GM23338 (cell line): Measurements from ENCODE around the gene ERC1. TPM values are rescaled to one million over a fixed set of nuclear protein-coding genes. Genes with fewer than 3 reads are reported as not detected.

Experiments used
- ATAC-seq: fragments of 200-7000 bp; cut with Tn5 transposase; 3 replicates; pipeline ENCODE4 v1.9.1; 2020
- DNase-seq: peaks from one replicate; pipeline ENCODE4 v3.0.0-alpha.2; 2015; ENCODE audit warnings: low spot score
- H2AFZ ChIP-seq: fragments of 200-600 bp; sonication (generic); 2 replicates; pipeline ENCODE4 v1.8.0; 2016; ENCODE audit warnings: antibody characterized with exemption, mild to moderate bottlenecking, moderate library complexity
- H3F3A ChIP-seq: fragments of 200-600 bp; sonication (generic); replicated peaks from 2 replicates; pipeline ENCODE4 v1.8.0; 2017; ENCODE audit warnings: antibody characterized with exemption, mixed run types, low read depth
- H3K27ac ChIP-seq: fragments of 200-600 bp; sonication (generic); 2 replicates; pipeline ENCODE4 v1.6.1; 2016; ENCODE audit warnings: low read depth
- H3K27me3 ChIP-seq: fragments of 200-600 bp; sonication (generic); 2 replicates; pipeline ENCODE4 v1.8.0; 2016; ENCODE audit warnings: mild to moderate bottlenecking, mixed run types, moderate library complexity; ENCODE audit not compliant: insufficient read depth
- H3K36me3 ChIP-seq: fragments of 200-600 bp; sonication (generic); 2 replicates; pipeline ENCODE4 v1.8.0; 2016; ENCODE audit warnings: mild to moderate bottlenecking; ENCODE audit not compliant: insufficient read depth
- H3K4me1 ChIP-seq: fragments of 200-600 bp; sonication (generic); 2 replicates; pipeline ENCODE4 v1.8.0; 2016; ENCODE audit warnings: mild to moderate bottlenecking, moderate library complexity; ENCODE audit not compliant: insufficient read depth
- H3K4me2 ChIP-seq: fragments of 200-600 bp; sonication (generic); 2 replicates; pipeline ENCODE4 v1.7.1; 2017; ENCODE audit warnings: mixed run types
- H3K4me3 ChIP-seq: fragments of 200-600 bp; sonication (generic); 2 replicates; pipeline ENCODE4 v1.6.1; 2016; ENCODE audit warnings: mixed run types
- H3K79me2 ChIP-seq: fragments of 200-600 bp; sonication (generic); replicated peaks from 2 replicates; pipeline ENCODE4 v1.8.0; 2017; ENCODE audit warnings: mild to moderate bottlenecking; ENCODE audit not compliant: insufficient read depth
- H3K9me2 ChIP-seq: fragments of 200-600 bp; sonication (generic); 2 replicates; pipeline ENCODE4 v1.8.0; 2017; ENCODE audit not compliant: insufficient read depth
- H4K20me1 ChIP-seq: fragments of 200-600 bp; sonication (generic); replicated peaks from 2 replicates; pipeline ENCODE4 v1.8.0; 2017; ENCODE audit warnings: mild to moderate bottlenecking; ENCODE audit not compliant: insufficient read depth
- H3K27ac Mint-ChIP-seq: 2 replicates; pipeline ENCODE4 v1.8.0; 2020; ENCODE audit warnings: inconsistent platforms, mild to moderate bottlenecking, moderate library complexity, mixed read lengths
- H3K27me3 Mint-ChIP-seq: 3 replicates; pipeline ENCODE4 v1.8.0; 2022; ENCODE audit warnings: low read depth, mild to moderate bottlenecking, moderate library complexity, mixed read lengths, inconsistent platforms; ENCODE audit not compliant: insufficient read depth, poor library complexity
- H3K36me3 Mint-ChIP-seq: 3 replicates; pipeline ENCODE4 v1.8.0; 2021; ENCODE audit warnings: low read depth, mild to moderate bottlenecking, inconsistent platforms, moderate library complexity, mixed read lengths
- H3K4me1 Mint-ChIP-seq: 3 replicates; pipeline ENCODE4 v1.8.0; 2020; ENCODE audit warnings: mild to moderate bottlenecking, inconsistent platforms, mixed read lengths
- H3K4me3 Mint-ChIP-seq: 3 replicates; pipeline ENCODE4 v1.8.0; 2021; ENCODE audit warnings: moderate library complexity, mild to moderate bottlenecking, inconsistent platforms, mixed read lengths
- H3K9me3 Mint-ChIP-seq: 3 replicates; pipeline ENCODE4 v1.8.0; 2020; ENCODE audit warnings: moderate library complexity, mild to moderate bottlenecking, inconsistent platforms, mixed read lengths
- EZH2 ChIP-seq: fragments of 200-600 bp; sonication (generic); IDR thresholded peaks from one replicate; pipeline ENCODE4 v1.8.0; 2017; ENCODE audit warnings: antibody characterized with exemption, mild to moderate bottlenecking, low read depth; ENCODE audit not compliant: unreplicated experiment
- EZH2phosphoT487 ChIP-seq: fragments of 200-600 bp; sonication (generic); IDR thresholded peaks from one replicate; pipeline ENCODE4 v1.8.1; 2018; ENCODE audit warnings: antibody characterized with exemption; ENCODE audit not compliant: unreplicated experiment
- POLR2AphosphoS5 ChIP-seq: IDR thresholded peaks from 2 replicates; pipeline ENCODE4 v1.6.1; 2016; ENCODE audit warnings: antibody characterized with exemption, low read depth
- STAT1 ChIP-seq: IDR thresholded peaks from one replicate; pipeline ENCODE4 v1.6.1; 2016; ENCODE audit warnings: antibody characterized with exemption; ENCODE audit not compliant: unreplicated experiment
- ZNF331 ChIP-seq: fragments of 250-450 bp; sonication (Bioruptor Pico); IDR thresholded peaks from 2 replicates; pipeline ENCODE4 v1.5.0; 2020; ENCODE audit warnings: low read depth, mild to moderate bottlenecking, moderate library complexity
- ZNF462 ChIP-seq: fragments of 250-450 bp; sonication (Bioruptor Pico); IDR thresholded peaks from 2 replicates; pipeline ENCODE4 v1.5.0; 2020; ENCODE audit warnings: mild to moderate bottlenecking, moderate library complexity
- polyA plus RNA-seq: library from polyadenylated mRNA; unstranded; fragments of >200 nt; fragmentation: Nextera tagmentation; extraction: Ambion mirVana; gene quantifications from 2 replicates; pipeline ENCODE4 v1.2.1, GENCODE V29; 2016
- total RNA-seq: library from RNA; depleted of rRNA; stranded (reverse); fragments of >200 nt; shearing (Covaris generic); gene quantifications from 2 replicates; pipeline ENCODE4 v1.2.3, GENCODE V29; 2014

The ERC1 gene
- total and polyA plus RNA-seq, 2 experiments from 2014 or later: 28.1 to 35.3 TPM

- no peak for TF ChIP-seq ZNF462 (CRISPR knock-in tag)
- TF ChIP-seq EZH2: no peak
- no peak for TF ChIP-seq ZNF331 (CRISPR knock-in tag)
Observed at GRCh38 chr12:1013618-1014489, 22.8 kb downstream of the ERC1 start (continued).

GRCh38 chr12:1019283-1019682 lies 28.3 kb downstream of the ERC1 start:
- peaks cover 11% of the 10 kb centered on the region; the same call in 1 of the 2 replicates for H4K20me1 ChIP-seq
- H3K36me3 Mint-ChIP-seq: peaks cover 16% of the 10 kb centered on the region
- H3K4me3 ChIP-seq: no peak overlapping the region

More at GRCh38 chr12:1019283-1019682, 28.3 kb downstream of the ERC1 start:
- Histone ChIP-seq H3K27me3 (no peaks in the 10 kb centered on the region), H3K4me2 (no peak overlapping the region), H3K27ac (no peak overlapping the region), H3K79me2 (peaks cover 63% of the 10 kb centered on the region), H2AFZ (no peak overlapping the region), H3F3A (no peaks in the 10 kb centered on the region), H3K36me3 (no peaks in the 10 kb centered on the region), H3K9me2 (no peaks in the 10 kb centered on the region), H3K4me1 (no peaks in the 10 kb centered on the region)
- Mint-ChIP-seq H3K4me3 (no peak overlapping the region), H3K4me1 (peaks cover 7% of the 10 kb centered on the region; the same call in 2 of the 3 replicates), H3K27ac (no peak overlapping the region), H3K9me3 (no peaks in the 10 kb centered on the region), H3K27me3 (no peaks in the 10 kb centered on the region)
- DNase-seq (no peak), ATAC-seq (no peak)
- no peak for TF ChIP-seq POLR2AphosphoS5
- no peak for TF ChIP-seq STAT1
- TF ChIP-seq EZH2phosphoT487: no peak
